ENCODE results near the gene CDR2.

GRCh38 chr16:22300427-22301071, 73.9 kb downstream of the CDR2 start:
- TF ChIP-seq EZH2 (IDR thresholded peaks at IDR 0.05; ENCODE audit: low read length) (no peak), CTCF (optimal IDR thresholded peaks at IDR 0.05 in 1 of 3, IDR thresholded peaks at IDR 0.05 in 1 of 3, conservative IDR thresholded peaks at IDR 0.05 in 1 of 3; ENCODE audit: extremely low read depth in 1 of 3, insufficient read depth in 2 of 3, low read length in 3 of 3) (peak; percentile 87 to 89 (median 88))

Data from keratinocyte (primary cell).